GM12892 (cell line): ENCODE data around the gene RNF213.

Experiments used
- POLR2A ChIP-seq: IDR thresholded peaks from 2 replicates; pipeline ENCODE4 v1.6.1; 2011; ENCODE audit warnings: low read depth, low read length, control low read depth
- POLR2AphosphoS5 ChIP-seq: IDR thresholded peaks from 2 replicates; pipeline ENCODE4 v1.6.1; 2011; ENCODE audit warnings: low read depth, low read length, control low read depth

GRCh38 chr17:80388175-80388574 lies 127.5 kb downstream of the RNF213 start:
- no peak for TF ChIP-seq POLR2A
- TF ChIP-seq POLR2AphosphoS5: no peak
